Dermis blood vessel endothelial cell (primary cell): ENCODE data around the gene TCF20. TPM values are rescaled to one million over a fixed set of nuclear protein-coding genes. Genes with fewer than 3 reads are reported as not detected.

Source experiments
- DNase-seq: peaks from one replicate; pipeline ENCODE4 v3.0.0; 2010
- total RNA-seq: library from RNA; depleted of rRNA; stranded (reverse); fragments of >200 nt; gene quantifications from 2 replicates; pipeline ENCODE4 v1.2.3, GENCODE V29; 2014

TCF20 gene
- total RNA-seq, 1 donor from 2014 or later: 25.7 TPM

DNA sequence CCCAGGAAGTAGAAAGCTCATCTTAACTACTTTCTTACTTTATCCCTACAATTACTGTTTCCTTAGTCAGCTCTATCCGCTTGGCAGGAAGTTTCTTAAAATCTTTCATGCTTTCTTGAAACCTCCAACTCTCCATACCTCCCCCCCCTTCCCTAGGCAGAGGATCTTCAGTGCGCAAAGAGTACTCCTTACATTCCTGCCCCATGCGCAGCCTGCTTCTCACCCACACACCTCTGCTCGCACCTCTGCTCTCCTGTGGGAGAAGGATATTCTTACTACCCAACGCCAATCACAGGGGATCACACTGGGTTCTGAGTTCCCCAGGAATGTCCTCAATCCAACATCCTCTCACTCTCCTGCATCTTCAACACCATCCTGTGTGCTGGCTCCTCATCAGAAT lies 12.3 kb downstream of the TCF20 start:
- DNase-seq: no peak

DNA sequence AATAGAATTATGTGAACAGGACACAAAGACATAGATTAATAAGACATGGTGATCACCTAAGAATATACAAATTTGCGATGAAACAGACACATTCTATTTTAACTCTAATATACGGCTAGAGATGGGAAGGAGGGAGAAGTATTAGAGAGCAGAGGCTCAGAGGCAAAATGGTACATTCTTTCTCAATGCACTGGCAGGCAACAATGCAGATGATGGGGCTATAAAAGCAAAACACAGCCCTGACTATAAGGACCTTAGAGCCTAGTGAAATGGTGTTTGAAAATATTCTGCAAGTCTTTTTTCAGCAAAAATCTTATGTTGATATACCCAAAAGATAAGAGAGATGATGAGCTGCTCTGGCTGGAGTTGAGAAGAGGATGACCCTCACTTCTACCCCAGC lies 13.1 kb downstream of the TCF20 start:
- no peak for DNase-seq

DNA sequence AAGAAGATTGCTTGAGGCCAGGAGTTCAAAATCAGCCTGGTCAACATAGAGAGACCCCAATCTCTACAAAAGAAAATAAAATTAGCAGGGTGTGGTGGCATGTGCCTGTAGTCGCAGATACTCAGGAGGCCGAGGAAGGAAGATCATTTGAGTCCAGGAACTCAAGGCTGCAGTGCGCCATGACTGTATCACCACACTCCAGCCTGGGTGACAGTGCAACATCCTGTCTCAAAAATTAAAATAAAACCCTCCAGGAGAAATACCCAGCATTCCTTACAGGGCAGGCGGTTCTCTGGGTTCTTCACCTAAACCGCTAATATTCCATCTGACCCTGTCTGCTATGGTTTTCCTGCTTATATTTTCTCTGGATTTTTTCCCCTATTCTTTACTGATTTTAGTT lies 13.5 kb downstream of the TCF20 start:
- no peak for DNase-seq

DNA sequence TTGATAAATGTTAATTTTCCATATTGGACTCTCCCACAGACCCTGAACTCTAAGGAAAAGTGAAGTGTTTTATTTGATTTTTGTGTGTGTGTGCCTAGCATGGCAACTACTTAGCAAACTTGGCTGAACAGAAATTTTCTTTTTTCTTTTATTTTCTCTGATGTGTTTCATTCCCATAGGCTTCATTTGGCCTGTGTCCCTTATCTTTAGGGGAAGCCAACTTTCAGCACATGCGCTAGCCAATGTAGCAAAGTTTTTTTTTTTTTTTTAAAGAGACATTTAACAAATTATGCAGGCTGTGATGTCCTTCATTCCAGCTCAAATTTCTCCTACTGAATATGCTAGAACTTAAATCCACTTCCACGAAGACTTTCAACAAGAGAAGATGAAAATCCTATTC lies 14.2 kb downstream of the TCF20 start:
- no peak for DNase-seq

DNA sequence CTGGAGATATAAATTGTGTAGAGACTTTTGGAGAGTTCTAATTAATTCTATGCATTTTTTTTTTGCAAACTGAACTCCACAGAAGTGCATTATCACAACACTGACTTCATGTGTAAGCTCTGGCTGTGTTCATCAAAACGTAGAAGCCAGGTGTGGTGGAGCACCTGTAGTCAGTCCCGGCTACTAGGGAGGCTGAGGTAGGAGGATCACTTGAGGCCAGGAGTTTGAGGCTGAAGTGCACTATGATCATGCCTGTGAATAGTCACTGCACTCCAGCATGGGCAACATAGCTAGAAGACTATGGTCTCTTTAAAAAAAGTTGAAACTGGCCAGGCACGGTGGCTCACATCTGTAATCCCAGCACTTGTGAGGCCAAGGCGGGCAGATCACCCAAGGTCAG lies 20.6 kb downstream of the TCF20 start:
- DNase-seq: no peak

DNA sequence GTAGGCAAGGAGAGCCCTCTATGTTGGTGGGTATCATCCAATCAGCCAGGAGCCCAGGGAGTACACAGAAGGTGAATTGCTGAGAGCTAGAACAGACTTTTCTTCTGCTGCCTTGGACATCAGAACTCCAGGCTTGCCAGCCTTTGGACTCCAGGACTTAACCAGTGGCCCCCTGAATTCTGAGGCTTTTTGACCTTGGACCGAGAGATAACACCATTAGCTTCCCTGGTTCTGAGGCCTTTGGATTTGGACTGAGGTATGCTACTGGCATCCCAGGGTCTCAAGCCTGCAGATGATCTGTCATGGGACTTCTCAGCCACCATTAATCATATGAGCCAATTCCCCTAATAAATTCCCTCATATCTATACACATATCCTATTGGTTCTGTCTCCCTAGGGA lies 21.5 kb downstream of the TCF20 start:
- DNase-seq: no peak

DNA sequence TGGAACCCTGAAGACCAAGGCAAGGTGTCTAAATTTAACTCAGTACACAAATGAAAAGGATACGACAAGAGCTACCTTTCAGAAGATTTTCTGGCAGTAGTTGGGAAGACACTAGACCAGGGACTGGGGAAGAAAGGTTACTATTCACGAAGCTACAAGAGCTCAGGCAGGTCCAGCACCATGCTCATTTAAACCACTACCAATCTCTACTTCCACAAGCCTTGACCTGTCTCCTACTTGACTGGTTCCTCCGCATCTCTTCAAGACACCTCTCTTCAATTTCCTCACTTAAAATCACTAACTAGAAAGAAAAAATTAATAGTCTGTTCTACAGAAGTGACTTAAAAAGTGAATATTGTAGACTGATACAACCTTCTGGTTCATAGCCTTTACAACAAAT lies 22.9 kb downstream of the TCF20 start:
- DNase-seq: no peak

DNA sequence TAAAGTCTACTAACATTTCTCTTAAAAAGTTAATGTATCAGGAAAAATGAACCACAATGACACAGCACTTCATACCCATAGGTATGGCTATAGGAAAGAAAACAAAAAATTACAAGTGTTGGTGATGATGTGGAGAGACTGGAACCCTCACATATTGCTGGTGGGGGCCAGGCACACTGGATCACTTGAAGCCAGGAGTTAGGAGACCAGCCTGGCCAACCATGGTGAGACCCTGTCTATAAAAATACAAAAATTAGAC lies 26.7 kb downstream of the TCF20 start:
- no peak for DNase-seq

DNA sequence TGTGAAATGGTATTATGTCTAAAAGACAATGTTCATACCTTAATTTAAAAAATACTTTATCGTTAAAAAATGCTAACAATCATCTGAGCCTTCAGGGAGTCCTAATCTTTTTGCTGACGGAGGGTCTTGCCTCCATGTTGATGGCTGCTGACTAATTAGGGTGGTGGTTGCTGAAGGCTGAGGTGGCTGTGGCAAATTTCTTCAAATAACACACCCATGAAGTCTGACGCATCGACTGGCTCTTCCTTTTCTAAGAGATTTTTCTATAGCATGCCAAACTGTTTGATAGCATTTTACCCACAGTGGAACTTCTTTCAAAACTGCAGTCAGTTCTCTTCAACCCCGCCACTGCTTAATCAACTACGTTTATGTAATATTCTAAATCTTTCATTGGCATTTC lies 33.6 kb downstream of the TCF20 start:
- no peak for DNase-seq

DNA sequence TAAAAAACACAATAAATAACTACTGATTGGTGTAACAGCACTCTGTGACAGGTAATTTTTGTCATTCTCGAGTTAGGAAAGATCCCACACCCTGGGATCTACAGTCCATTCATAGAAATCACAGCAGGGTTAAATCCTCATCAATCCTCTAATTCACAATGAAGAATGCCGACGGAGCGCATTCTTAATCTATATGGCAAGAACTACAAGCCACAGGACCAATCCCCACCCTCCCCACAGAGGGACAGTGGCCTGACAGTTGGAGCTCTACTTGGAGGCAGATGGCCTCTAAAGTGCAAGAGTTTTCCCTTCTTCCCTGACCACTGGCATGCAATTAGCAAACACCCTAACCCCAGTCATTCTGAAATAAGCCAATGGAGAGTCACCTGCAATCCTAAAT lies 34.2 kb downstream of the TCF20 start:
- no peak for DNase-seq

DNA sequence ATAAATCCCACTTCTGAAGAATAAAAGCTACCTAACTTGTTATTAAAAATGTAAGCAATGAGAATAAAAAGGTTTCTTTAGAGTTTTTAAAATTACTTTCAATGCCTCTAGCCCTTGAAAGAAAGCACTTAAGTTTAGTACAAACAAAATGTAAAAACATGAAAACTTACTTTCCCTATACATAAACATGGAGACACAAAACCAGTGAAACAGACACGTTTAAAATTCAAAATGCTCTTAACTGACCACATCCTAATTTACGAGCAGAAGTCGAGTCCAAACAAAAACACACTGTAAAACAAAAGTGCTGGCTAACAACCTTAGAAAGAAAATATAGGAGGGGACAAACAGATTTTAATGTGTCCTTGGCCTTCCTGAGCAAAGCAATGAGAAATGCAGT lies 36.6 kb downstream of the TCF20 start:
- DNase-seq: no peak

DNA sequence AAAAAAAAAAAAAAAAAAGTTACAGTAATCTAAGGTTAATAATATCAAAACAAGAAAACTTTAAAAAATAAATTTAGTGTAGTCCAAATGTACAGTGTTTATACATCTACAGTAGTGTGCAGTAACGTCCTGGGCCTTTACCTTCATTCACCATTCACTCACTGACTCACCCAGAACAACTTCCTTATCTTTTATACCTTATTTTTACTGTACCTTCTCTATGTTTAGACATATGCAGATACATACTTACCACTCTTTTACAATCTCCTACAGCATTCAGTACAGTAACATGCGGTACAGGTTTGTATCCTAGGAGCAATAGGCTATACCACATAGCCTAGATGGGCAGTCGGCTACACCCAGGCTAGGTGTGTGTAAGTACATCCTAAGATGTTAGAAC lies 38.5 kb downstream of the TCF20 start:
- DNase-seq: no peak

DNA sequence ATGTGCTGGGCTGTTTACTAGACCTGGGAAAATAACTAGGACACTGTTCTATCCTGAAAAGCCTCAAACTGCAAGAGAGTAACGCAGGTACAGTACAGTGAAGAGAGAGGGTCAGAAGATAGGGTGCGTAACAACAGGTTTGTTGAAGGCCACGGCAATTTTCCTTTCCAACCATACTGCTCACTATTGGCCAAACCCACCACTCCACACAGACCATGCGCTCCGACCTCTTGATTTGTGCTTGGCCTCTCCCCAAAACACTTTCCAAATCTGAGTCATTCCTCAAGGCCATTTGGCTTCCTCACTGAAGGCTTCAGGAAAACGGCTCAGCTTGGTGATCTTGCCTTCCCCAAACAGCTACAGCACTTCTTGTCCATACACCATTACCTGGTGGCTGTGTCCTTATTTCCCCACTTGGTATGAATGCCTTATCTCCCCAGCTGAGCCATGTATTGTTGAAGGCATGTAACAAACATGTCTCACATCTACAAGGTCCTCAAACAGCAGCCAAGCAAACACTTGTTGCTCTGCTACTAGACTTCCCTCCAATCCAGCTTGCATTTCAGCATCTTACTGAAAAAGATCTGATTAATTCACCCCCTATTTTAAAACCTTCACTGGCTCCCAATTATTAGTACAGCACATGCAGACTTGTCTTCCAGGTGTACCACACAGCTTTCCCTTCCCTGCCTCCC lies 40.9 kb downstream of the TCF20 start:
- peak; percentile 22 for DNase-seq

DNA sequence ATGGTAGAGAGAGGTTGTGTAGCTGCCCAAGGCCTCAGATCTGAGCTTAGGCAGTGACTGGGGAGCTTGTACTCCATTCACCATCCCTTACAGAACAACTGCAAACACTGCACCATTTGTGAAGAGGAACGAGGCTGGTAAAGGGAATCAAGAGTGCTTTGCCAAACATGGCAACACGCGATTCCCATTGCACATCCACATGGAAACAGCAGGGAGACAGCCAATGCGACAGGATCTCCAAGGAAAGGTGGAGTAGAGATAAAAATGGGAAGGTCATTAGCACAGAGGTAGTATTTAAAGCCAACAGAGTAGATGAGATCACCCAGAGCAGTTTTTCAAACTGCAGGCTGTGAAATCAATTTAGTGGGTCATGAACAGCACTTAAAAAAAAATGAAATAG lies 42.0 kb downstream of the TCF20 start:
- DNase-seq: no peak

DNA sequence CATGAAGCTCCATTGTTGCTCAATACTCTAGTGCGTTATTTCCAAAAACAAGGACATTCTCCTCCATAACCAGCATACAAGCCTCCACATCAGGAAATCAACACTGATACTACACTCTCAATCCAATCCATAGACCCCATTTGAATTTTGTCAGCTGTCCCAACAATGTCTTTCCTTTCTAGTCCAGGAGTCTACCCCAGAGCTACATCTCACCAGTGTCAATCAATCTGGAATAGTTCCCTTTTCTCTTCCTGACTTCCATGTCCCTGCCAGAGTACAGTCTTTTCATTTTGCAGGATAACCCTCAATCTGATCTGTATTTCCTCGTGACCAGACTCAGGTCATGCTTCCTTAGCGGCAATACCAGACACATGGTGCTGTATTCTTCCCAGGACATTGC lies 43.0 kb downstream of the TCF20 start:
- no peak for DNase-seq

DNA sequence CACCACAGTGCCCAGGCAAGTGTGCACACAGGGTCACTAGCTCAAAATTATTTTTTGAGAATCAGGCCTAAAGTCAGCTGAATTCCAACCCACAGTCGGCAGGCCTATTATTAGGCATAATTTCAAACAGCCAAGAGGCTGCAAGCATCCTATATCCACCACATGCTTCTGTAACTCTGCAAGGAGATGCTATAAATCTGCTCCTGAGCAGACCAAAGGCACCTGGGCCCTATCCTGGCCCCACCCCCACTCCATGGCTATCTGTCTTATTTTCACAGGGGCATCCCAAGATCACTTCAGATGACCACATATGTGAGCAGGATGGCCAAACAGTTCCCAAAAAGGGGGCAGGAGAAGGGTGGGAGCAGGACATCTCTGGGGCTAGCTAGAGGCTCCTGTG lies 44.6 kb downstream of the TCF20 start:
- DNase-seq: no peak

DNA sequence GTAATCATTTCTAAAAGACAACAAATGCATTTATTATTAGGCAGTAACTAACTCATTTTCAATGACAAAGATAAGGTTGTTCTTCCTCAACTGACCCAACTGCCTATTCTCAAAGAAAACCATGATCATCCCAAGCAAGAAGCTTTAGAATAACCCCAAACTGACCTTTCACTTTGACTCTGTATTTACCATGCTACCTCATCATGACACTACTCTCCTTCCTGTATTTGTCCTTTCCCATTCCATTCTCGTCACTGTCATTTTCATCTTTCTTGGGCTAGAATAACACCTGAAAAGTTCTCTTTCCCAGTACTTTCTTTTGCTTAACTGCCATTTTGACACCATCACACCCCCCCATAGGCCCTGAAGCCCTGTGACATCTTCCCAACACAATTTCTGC lies 48.3 kb downstream of the TCF20 start:
- no peak for DNase-seq

Other genes starting within 250 kb of the TCF20 start
- 22.6 and 36.9 TPM in 2 replicates for gene NAGA, start 199.8 kb downstream of the TCF20 start, total RNA-seq
- 25.7 and 32.8 TPM in 2 replicates for gene PHETA2, start 196.4 kb downstream of the TCF20 start, total RNA-seq
- 3.6 and 5.4 TPM in 2 replicates for gene SMDT1, start 191.0 kb downstream of the TCF20 start, total RNA-seq
- 38.1 and 42.7 TPM in 2 replicates for gene NDUFA6, start 179.9 kb downstream of the TCF20 start, total RNA-seq
- 0.09 and 0.68 TPM in 2 replicates for gene CYP2D6, start 139.8 kb downstream of the TCF20 start, total RNA-seq
- not detected in 2 replicates for gene NFAM1, start 161.8 kb upstream of the TCF20 start, total RNA-seq
- 30.8 and 61.4 TPM in 2 replicates for gene RRP7A, start 249.1 kb upstream of the TCF20 start, total RNA-seq